Mucosa of rectum (tissue), 2 donors: ENCODE data around the gene ANKS1A.

Experiments used
- H3K27ac ChIP-seq, 2 donors: one replicate each; pipeline ENCODE4 v1.7.0; 2013; ENCODE audit warnings: inconsistent platforms in 2 of 2, low read depth in 2 of 2, low read length in 2 of 2
- H3K27me3 ChIP-seq, 2 donors: one replicate each; pipeline ENCODE4 v1.7.0; 2013; ENCODE audit warnings: low read length in 2 of 2; ENCODE audit not compliant: control insufficient read depth in 2 of 2, insufficient read depth in 2 of 2
- H3K36me3 ChIP-seq, 2 donors: one replicate each; pipeline ENCODE4 v1.7.0; 2013; ENCODE audit warnings: low read length in 2 of 2; ENCODE audit not compliant: control insufficient read depth in 2 of 2, insufficient read depth in 2 of 2
- H3K4me1 ChIP-seq, 2 donors: one replicate each; pipeline ENCODE4 v1.7.0; 2013; ENCODE audit warnings: low read length in 2 of 2, mild to moderate bottlenecking in 1 of 2; ENCODE audit not compliant: control insufficient read depth in 2 of 2, insufficient read depth in 2 of 2
- H3K4me3 ChIP-seq, 2 donors: one replicate each; pipeline ENCODE4 v1.7.0; 2013; ENCODE audit warnings: low read length in 2 of 2
- H3K9ac ChIP-seq, 2 donors: one replicate each; pipeline ENCODE4 v1.7.0; 2013; ENCODE audit warnings: low read length in 2 of 2, low read depth in 1 of 2, mild to moderate bottlenecking in 1 of 2
- H3K9me3 ChIP-seq, 2 donors: one replicate each; pipeline ENCODE4 v1.7.0; 2013; ENCODE audit warnings: low read length in 2 of 2; ENCODE audit not compliant: control insufficient read depth in 2 of 2
- donor health status: healthy.
- donor health status: Normal muscosa, but diverticular disease.

The ANKS1A gene

DNA sequence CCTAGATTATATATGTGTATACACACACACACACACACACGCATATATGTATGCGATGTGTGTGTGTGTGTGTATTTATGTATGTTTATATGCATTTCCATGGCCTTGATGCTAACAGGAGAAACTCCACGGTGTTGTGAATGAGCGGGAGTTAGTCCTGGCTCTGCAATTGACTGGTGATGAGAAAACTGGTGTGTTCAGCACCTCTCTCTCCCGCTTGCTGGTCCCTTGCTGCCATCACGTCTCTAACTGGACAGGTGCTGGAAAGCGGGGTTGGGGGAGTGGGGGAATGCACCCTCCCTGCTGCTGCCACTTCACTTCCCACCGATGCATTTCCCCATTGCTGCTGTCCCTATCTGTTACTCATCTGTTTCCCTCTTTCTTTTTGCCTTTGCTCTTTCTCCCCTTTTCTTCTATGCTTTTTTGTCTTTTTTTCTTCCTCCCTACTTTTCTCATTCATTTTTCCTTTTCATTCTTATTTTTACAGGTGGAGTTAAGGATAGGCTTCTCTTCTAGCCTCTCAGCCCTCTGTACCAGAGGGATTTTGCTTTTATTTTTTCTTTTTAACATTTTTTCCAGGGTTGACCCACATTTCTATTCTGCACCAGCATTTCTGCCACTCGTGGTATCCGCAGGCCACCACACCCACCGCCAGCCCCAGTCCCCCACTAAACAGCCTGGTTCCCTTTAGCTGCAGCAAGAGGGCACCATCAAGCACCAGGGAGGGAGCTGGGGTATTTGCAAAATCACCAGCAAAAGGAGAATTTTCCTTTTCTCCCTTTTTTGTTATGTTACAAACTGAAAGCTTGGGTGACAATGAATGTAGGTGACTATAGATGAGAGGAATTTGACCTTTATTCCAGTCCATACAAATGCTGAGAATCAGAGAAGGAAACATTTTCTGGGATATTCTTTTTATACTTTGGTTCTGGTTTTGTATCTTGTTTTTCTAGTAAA is 136.5 kb downstream of the ANKS1A start:
- H3K27ac ChIP-seq, result peak overlapping the region; percentile 35 to 66
- peaks cover 10 to 31% of the 10 kb centered on the region in 2 donors for H3K4me1 ChIP-seq
- H3K9me3 ChIP-seq, result no peaks in the 10 kb centered on the region
- no peaks in the 10 kb centered on the region for H3K27me3 ChIP-seq
- no peak overlapping the region for H3K4me3 ChIP-seq
- H3K9ac ChIP-seq, result no peak overlapping the region
- peaks cover 3 to 7% of the 10 kb centered on the region in 2 donors for H3K36me3 ChIP-seq

DNA sequence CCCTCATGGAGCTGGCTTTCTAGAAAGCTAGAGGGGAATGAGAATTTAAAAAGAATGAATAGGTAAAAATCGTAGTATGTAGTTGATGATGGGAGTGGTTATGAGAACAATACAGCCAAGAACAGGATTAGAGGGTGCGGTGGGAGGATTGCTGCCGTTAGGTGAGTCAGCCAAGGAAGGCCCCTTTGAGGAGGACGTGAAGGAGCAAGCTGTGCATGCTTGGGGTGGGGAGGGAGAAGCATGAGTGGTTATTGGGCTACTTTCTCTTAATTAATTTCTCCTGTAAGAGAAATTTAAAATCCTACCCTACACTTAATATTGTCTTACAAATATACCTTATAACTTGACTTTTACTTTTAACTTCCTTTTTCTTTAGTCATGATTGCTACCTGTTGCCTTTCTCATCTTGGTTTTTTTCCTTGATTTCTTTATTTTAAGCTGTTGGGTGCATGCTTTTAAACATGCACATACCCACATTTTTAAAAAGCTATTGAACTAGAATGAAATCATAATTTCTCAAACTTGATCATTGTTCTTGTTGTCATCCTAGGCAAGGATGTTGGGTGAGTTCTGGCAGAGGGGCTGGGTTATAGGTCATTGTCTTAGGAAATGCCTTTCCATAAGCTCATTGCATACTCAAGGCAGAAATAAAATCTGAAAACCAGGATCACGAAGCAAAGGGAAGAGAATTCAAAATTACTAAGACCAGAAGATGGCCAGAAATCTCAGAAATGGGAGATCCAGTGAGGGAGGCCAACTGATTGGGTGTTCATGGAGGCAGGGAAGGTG is 137.6 kb downstream of the ANKS1A start:
- Histone ChIP-seq H3K27me3 (no peaks in the 10 kb centered on the region), H3K27ac (no peak overlapping the region), H3K4me3 (no peak overlapping the region), H3K9me3 (no peaks in the 10 kb centered on the region), H3K4me1 (peaks cover 10 to 31% of the 10 kb centered on the region in 2 donors), H3K36me3 (peaks cover 3 to 13% of the 10 kb centered on the region in 2 donors), H3K9ac (no peak overlapping the region)

DNA sequence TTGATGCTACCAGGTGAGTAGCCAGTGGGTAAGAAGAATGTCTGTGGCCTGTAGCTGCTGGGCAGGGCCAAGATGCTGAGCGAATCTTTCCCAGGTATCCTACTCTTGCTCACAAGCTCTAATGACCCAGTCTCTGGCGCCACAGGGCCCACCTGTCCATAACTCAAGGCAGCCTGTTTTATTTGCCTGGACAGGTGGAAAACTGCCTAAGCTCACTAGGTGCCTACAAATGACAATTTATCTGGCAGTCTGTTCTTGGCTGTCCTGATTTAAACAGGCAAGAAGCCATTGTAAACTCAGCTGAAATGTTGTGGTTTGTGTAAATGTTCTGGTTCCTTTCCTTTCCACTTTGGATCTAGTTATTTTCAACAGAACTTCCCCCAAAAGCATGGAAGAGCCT is 138.8 kb downstream of the ANKS1A start:
- Histone ChIP-seq H3K9ac (no peak overlapping the region), H3K27ac (no peak overlapping the region), H3K4me1 (peaks cover 10 to 40% of the 10 kb centered on the region in 2 donors)

DNA sequence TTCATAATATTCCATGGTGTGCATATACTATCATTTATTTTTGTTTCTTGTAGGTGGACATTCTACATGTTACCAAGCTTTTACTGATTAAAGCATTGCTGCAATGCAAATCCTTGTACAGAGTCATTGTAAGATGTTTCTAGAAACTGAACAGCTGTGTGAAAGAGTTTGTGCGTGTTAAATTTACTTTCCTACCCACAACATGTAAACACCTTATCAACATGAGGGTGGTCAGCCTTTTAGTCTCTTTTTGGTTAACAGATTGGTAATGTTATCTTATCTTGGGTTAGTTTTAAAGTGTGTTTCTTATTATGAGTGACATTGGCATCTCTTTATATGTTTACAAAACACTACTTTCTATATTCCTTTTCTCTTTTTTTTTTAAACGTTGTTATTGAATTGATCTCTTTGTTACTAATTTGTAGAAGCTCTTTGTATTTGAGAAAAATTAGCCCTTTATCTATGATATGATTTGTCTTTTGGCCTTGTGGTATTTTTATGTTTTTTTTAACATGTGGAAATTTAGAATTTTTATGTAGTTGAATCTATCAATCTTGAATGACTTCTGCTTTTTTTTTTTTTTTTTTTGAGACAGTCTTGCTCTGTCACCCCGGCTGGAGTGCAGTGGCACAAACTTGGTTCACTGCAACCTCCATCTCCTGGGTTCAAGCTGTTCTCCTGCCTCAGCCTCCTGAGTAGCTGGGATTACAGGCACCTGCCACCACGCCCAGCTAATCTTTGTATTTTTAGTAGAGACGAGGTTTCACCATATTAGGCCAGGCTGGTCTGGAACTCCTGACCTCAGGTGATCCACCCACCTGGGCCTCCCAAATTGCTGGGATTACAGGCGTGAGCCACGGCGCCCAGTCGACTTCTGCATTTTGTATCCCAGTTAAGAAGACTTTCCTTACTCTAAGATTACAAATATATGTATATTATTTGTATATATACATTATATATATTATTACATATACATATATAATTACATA is 140.0 kb downstream of the ANKS1A start:
- no peak overlapping the region for H3K9ac ChIP-seq
- H3K9me3 ChIP-seq, result no peaks in the 10 kb centered on the region
- H3K4me3 ChIP-seq, result no peak overlapping the region
- no peaks in the 10 kb centered on the region for H3K27me3 ChIP-seq
- H3K27ac ChIP-seq, result no peak overlapping the region
- H3K36me3 ChIP-seq, result peaks cover 0 to 13% of the 10 kb centered on the region in 2 donors
- peaks cover 13 to 44% of the 10 kb centered on the region in 2 donors for H3K4me1 ChIP-seq

More for the DNA sequence above, 138.8 kb downstream of the ANKS1A start:
- Histone ChIP-seq H3K36me3 (peaks cover 2 to 13% of the 10 kb centered on the region in 2 donors), H3K4me3 (no peak overlapping the region), H3K27me3 (no peaks in the 10 kb centered on the region), H3K9me3 (no peaks in the 10 kb centered on the region)

DNA sequence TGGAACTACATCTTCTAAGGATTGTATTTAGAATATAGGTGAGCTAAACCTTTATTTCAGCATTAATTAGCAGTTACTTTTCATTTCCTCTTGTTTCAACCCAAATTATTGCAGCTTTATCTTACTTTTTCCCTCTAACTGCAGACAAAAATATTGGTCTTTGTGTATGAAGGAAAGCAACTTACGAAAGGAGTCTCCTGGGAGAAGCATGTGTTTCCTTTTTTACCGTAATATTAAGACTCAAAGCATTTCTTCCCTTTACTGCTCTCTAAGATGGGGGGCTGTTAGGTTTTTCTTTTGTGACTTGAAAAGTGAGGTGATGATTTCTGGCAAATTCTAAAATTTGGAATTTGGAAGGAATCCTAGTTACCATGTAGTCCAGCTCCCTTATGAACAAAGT is 141.0 kb downstream of the ANKS1A start:
- no peak overlapping the region for H3K27ac ChIP-seq
- H3K27me3 ChIP-seq, result no peaks in the 10 kb centered on the region
- peaks cover 7 to 45% of the 10 kb centered on the region in 2 donors for H3K4me1 ChIP-seq
- H3K9ac ChIP-seq, result no peak overlapping the region
- no peak overlapping the region for H3K4me3 ChIP-seq
- peaks cover 0 to 13% of the 10 kb centered on the region in 2 donors for H3K36me3 ChIP-seq
- no peaks in the 10 kb centered on the region for H3K9me3 ChIP-seq

DNA sequence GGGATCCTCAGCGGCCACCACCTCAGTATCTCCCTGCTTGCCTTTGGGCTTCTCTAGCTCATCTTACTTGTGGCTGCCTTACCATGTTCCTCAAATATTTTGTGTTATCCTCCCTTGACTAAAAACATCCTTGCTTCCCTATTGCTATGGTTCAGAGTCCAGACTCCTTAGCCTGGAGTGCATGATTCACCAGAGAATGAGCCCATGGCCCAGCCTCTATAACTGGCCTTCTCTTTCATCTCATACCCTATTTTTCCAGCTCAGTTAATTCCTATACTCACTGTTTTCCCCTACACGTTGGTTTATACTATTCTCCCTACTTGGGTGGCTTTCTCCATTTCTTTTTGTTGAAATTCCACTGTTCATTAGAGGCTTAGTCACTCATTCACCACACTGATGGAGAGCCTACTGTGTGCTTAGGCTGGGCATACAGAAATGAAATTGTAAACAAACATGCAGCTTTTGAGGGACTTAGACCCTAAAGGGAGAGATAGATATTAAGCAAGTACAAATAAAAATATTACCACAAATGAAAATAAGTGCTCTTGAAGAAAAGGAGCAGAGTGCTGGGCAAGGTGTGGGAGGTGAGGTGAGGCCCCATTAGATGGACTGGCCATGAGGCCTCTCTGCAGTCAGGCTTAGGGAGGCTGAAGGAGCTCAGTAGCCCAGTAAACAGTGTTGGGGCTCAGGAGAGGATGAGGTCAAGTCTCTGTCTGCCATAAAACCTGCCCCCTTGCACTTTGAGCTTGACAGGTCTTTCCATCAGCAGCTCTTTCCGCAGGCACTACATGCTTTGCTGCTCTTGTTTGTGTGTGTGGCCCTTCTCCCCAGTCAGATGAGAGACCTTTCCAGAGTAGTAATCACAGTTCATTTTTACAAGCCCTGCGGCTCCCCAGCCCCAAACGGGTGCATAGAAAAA is 142.8 kb downstream of the ANKS1A start:
- Histone ChIP-seq H3K9ac (no peak overlapping the region), H3K9me3 (no peaks in the 10 kb centered on the region), H3K27ac (peak overlapping the region; percentile 18 to 54), H3K36me3 (peaks cover 0 to 13% of the 10 kb centered on the region in 2 donors), H3K27me3 (no peaks in the 10 kb centered on the region), H3K4me3 (no peak overlapping the region), H3K4me1 (peaks cover 15 to 44% of the 10 kb centered on the region in 2 donors)

DNA sequence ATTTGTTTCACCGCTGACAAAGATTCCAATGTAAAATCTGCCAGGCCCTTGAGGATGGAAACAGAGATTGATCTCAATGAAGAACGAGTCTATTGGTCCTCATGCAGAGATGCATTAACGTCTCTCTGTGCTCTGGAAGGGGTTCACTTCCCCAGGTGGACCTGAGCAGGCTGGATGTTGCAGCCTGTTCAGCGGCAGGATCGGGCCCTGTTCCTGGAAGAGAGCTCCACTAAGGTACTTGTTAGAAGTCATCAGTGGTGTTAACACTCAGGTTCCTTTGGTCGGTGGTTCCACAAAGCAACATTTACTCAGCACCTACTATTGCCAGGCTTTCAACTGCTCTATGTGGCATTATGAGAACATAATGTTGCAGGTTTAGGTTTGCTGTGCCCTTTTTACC is 144.6 kb downstream of the ANKS1A start:
- Histone ChIP-seq H3K36me3 (peaks cover 0 to 6% of the 10 kb centered on the region in 2 donors), H3K4me1 (peaks cover 15 to 42% of the 10 kb centered on the region in 2 donors), H3K9ac (no peak overlapping the region), H3K9me3 (no peaks in the 10 kb centered on the region), H3K27ac (peak overlapping the region; percentile 66 to 87), H3K27me3 (no peaks in the 10 kb centered on the region), H3K4me3 (no peak overlapping the region)

DNA sequence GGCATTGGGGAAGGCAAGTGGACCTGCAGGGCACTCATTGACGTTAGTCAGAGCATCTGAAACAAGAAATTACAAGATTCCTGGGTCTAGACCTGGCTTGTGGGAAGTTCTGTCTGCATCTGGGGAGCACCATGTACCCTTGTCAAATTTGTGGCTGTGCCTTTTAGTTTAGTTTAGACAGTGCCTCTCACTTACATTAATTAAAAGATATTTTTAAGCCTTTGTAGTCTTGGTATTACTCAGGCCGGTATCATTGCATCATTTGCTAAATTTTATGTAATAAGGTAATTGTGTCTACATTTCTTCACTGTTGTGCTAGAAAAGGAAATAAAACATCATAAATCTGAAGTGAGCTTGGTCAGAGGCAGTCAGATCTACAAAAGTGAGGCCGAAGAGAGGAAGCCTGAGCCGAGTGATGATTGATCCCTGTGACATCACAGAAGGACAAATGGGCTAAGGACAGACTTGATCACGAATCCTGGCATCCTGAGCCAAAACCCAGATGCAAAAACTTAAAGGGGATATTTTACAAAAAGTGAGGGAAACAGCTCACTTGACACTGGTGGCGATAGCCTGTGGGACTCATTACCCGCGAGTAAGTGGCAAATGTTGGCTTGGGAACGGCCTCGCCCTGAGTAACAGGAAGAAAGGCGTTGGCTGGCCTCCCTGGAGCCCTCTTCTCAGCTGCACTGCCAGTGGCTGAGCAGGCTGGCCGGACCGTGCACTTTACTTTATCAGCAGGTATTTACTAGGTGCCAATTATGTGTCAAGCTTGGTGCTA is 145.5 kb downstream of the ANKS1A start:
- H3K9ac ChIP-seq, result peak overlapping the region in 1 of 2 donors; percentile 34
- H3K4me1 ChIP-seq, result peaks cover 15 to 42% of the 10 kb centered on the region in 2 donors
- H3K36me3 ChIP-seq, result peaks cover 0 to 6% of the 10 kb centered on the region in 2 donors
- peak overlapping the region; percentile 8 to 39 for H3K4me3 ChIP-seq
- H3K9me3 ChIP-seq, result no peaks in the 10 kb centered on the region
- no peaks in the 10 kb centered on the region for H3K27me3 ChIP-seq
- H3K27ac ChIP-seq, result peak overlapping the region; percentile 66 to 87
